Adrenal gland (tissue), 5 donors: ENCODE measurements around the gene ACSF3.

Experiments
- CTCF ChIP-seq, 6 experiments: fragments of 450-650 bp in 4 of 6; fragments of 200-600 bp in 2 of 6; sonication (generic) in 1 of 6; IDR thresholded peaks; 1 replicate in 5 of 6; 2 replicates in 1 of 6; pipeline versions ENCODE4 v1.5.1 to v1.8.0; 2016 to 2021; ENCODE audit warnings: antibody characterized with exemption in 6 of 6, mild to moderate bottlenecking in 2 of 6, moderate library complexity in 1 of 6
- POLR2A ChIP-seq, 2 donors: fragments of 450-650 bp; IDR thresholded peaks; one replicate each; pipeline ENCODE4 v1.6.1; 2017; ENCODE audit warnings: antibody characterized with exemption in 2 of 2, mild to moderate bottlenecking in 2 of 2, moderate library complexity in 1 of 2
- donor health status: DM: no; HTN: no; CAD: no.

- TF ChIP-seq CTCF (IDR thresholded peaks at IDR 0.05) (no peak), POLR2A (IDR thresholded peaks at IDR 0.05) (peak in 1 of 2 donors; percentile 66)
Measured at GRCh38 chr16:89118361-89119165, 24.9 kb downstream of the ACSF3 start.
